HG02938 (cell line): ENCODE results near the gene ZRSR2.
A peak's percentile ranks its signal among the peaks of the same experiment; 100 is the strongest.
"Not testable (repeated sequence)": the region's sequence is repeated elsewhere in the genome, so short reads cannot be mapped to it uniquely, and the experiment has no call there.

Source experiments
- ATAC-seq: cut with Tn5 transposase; IDR thresholded peaks from one replicate; pipeline ENCODE4 v1.9.1; 2021; ENCODE audit warnings: mild to moderate bottlenecking, moderate library complexity; ENCODE audit not compliant: unreplicated experiment

Gene ZRSR2, protein sequence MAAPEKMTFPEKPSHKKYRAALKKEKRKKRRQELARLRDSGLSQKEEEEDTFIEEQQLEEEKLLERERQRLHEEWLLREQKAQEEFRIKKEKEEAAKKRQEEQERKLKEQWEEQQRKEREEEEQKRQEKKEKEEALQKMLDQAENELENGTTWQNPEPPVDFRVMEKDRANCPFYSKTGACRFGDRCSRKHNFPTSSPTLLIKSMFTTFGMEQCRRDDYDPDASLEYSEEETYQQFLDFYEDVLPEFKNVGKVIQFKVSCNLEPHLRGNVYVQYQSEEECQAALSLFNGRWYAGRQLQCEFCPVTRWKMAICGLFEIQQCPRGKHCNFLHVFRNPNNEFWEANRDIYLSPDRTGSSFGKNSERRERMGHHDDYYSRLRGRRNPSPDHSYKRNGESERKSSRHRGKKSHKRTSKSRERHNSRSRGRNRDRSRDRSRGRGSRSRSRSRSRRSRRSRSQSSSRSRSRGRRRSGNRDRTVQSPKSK

DNA sequence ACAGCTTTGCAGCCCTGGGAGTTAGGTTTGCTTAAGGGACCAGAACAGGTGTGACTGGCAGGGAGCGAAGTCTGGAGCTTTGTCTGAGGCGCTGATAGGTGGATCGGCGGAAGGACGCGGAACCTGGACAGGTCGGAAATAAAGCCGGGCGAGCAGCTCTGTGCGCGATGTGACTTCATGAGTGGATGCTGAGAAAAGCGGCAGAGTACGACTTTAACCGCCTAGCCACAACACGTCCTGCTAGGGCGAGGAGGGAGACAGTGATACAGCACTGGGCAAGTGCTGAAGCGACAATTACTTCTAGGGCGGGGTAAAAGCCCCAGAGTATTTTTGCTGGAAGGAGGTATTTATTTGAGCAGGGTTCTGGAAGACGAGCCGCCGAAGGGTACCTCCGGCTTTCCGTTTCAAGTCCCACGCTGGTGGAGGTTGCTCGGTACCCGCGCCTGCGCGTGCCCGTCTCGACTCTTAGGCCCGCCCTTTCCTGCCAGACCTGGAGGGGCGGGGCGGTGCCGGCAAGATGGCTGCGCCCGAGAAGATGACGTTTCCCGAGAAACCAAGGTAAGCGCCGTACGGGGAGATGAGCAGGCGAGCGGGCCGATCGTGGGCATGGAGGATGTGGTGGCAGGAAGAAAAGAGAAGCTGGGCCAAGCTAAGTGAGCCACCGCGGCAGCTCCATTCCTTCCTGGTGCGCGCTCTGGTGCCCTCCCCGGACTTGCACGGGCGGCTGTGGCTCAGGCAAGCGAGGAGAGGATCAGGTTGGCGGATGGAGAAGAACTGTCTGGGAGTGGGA, at the start of gene ZRSR2:
Gene ZRSR2, plus strand, starts transcription at position 506 of the 790 bp plus-strand sequence. Its CDS starts 12 bp downstream, at position 518.
- ATAC-seq, result peak; percentile 93

DNA sequence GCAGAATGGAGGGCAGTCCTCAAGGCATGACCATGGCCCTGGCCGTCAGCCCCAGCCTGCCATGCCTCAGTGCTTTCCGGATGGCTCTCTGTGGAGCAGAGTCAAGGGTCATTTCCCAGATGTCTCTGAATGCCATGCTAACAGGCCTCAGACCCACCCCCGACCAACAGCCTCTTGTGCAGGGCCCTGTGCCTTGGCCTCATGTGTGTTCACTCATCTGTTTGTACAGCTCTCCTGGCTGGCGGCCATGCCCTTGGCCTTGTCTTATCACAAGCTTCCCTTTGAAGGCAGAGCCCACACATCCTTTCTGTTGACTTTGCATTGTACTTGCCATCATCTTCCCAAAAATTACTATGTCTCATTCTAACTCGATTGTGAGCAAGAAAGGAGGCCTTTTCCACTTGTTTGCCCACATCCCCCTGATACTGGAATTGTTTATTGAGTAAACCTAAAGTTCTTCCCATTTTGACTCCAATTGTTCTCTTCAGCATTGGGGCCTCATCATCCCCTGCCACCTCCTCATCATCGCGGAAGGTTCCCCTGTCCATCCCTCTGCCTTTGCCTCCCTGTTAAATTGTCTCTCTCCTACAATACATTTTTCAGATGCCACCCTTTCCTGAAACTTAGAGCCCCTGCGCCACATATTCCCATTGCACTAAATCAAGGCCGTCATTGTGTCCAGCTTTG, 46.0 kb upstream of the ZRSR2 start:
- no peak for ATAC-seq

DNA sequence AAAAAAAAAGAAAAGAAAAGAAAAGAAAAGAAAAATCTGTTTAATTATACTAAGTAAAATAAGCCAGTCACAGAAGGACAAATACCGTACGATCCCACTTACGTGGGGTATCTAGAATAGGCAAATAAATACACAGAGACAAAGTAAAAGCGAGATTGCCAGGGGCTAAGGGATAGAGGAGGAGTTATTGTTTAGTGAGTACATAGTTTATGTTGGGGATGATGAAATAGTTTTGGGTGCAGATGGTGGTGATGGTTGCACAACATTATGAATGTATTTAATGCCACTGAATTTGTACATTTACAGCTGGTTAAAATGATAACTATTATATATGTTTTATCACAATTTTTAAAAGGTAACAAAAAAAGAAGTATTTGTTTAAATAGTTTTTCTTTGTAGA, 45.1 kb upstream of the ZRSR2 start:
- no peak for ATAC-seq

DNA sequence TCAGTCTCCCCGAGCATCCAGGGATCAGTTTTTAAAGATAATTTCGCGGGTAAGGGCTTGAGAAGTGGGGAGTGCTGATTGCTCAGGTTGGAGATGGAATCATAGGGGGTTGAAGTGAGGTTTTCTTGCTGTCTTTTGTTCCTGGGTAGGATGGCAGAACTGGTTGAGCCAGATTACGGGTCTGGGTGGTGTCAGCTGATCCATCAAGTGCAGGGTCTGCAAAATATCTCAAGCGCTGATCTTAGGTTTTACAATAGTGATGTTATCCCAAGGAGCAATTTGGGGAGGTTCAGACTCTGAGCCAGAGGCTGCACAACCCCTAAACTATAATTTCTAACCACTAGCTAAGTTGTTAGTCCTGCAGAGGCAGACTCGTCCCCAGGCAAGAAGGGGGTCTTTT, 43.6 kb upstream of the ZRSR2 start:
- ATAC-seq, result not testable (repeated sequence)

DNA sequence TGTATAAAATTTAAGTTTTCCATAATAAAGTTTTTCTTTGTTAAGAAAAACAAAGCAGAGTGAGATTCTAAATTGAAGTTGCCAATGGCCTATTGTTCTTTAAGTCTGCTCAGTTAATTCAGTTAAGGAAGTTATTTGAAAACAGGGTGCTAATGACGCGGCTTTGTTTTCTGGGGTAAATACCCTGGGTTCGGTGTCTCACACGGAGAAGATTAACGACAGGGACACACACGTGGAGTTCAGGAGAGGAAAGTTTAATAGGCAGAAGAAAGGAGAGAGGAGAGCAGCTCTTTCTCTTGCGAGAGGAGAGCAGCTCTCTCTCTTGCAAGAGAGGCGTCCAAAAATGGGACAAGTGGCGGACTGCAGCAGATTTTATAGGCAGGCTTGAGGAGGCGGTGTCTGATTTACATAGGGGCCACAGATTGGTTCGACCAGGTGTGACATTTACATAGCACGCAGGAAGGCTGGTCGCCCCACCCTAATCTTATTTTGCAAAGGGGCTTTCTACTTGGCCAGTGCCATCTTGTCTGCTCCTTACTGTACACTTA, 42.6 kb upstream of the ZRSR2 start:
- no peak for ATAC-seq

DNA sequence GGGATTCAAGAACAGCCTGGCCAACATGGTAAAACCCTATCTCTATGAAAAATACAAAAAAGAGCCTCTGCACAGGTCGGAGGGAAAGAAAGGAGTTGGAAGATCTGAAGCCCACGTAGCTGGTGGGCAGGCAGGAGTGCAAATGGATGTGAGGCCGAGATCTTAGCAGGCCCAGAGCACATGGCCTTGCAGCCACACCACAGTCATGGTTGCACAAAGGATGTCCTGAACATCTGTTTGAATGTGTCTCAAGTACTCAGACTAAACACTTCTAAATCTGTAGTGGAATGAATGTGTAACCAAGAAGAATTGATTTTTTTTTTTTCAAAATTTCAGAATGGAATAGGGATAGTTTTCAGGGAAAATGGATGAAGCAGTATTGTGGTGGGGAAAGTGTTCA, 41.4 kb upstream of the ZRSR2 start:
- no peak for ATAC-seq

DNA sequence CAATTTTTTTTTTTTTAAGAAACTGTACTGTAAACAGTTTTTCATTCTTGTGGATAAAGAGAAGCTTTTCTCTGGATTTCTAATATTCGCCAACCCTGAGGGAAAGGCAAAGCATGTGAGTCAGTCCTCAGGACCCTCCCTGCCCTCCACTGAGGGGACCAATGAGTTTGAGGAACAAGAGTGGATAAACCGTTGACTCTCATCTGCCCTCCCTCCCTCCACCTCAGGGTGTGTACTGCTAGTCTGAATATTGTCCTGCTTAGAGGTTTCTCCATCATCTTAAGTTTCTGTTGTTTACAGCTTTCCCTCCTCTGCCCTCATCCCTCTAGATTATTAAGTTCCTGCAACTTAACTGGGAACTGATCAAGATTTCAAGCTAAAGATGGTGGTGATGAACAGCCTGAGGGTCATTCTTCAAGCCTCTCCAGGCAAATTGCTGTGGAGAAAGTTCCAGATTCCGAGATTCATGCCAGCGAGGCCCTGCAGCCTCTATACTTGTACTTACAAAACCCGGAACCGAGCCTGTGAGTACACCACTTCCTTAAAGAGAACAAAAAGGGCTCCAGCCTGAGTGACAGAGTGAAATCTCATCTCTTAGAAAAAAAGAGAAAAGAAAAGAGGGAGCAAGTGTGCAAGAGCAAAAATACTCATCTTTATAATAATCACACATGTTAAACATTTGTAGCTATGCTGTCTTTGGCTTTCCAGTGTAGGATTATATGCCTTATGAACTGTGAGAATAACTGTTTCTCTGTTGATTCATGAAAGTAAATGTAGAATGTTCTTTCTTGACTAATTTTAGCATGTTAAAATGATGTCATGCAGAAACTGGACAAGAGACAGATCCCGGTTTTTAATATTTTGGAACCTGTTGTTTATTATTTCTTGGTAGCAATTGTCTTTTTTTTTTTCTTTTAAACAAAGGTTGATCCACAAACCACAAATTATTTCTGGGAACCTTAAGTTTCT, 40.4 kb upstream of the ZRSR2 start:
- ATAC-seq, result peak; percentile 88

DNA sequence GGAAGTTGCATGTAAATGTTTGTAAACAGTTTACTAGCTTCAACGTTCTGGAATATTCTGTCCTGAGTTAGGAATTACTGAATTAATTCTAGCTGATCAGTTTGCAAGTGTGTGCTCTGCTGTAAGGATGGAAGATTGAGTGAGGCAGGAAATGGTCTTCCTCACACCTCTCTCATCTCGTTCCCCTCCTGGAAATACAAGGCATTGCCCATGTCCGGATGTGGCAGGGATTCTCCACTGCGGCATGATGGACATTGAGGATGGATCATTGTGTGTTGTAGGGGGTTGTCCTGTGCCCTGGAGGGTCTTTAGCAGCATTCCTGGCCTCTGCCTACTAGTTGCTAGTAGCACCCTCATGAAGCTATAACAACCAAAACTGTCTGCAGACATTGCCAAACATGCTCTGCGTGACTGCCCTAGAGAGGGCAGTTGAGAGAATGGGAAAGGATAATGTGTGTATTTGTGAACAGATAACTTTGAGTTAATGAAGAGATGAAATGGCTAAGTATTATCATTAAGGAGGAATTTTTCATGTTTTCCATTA, 39.6 kb upstream of the ZRSR2 start:
- no peak for ATAC-seq

DNA sequence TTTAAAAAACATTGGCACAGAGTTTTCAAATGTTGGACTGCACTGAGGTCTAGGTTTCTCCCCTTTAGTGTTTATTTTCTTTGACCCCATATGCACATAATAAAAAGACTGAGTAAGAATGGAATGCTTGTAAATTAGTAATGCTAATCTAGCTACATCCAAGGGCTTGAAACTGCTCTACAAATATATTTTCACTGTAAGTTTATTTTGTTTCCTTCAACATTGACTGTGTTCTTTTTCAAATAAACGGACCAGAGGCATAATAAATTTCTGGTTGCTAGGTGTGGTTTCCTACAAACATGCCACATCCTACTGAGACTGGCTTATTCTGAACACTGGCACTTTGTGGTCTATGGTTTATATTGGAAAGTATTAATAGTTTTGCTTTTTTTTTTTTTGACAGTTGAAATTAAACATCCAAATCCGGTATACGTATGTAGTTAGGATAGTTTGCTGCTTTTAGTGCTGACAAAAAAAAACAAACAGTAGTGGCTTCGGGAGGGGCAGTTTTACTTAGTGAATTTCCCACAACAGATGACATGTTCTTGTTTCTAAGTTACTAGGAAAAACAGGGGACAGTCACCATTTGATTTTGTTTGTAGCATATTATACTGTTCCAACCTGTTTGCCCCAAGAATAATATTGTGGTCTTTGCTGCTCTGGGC, 39.0 kb upstream of the ZRSR2 start:
- ATAC-seq, result peak; percentile 53

DNA sequence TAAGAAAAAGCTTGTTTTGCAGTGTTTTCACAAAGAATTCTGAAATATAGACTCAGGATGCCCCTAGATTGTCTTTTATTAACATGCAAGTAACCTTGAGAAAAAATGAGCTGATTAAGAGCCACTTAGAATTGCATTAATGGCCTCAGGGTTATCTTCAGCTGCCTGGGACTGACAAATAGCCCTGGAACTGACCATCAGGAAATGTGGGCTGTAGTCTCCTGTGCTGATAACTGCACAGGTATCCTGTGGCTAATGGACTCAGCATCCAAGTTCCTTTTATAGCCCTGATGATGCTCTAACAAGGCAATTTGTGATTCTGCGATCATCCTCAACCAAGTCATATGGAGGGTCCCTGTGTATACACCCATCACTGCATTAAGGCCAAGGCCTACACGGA, 35.2 kb upstream of the ZRSR2 start:
- ATAC-seq, result no peak

DNA sequence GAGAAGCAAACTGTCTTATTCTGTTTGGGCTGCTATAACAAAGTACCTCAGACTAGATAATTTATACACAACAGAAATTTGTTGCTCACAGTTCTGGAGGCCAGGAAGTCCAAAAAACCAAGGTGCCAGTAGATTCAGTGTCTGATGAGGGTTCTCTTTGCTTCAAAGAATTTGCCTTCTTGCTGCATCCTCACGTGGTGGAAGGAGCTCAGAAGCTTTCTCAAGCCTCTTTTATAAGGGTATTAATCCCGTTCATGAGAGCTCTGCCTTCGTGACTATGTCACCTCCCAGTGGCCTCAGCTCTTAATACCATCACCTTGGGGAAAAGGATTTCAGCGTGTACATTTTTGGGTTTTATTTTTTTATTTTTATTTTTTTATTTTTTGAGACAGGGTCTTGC, 32.1 kb upstream of the ZRSR2 start:
- ATAC-seq, result no peak

DNA sequence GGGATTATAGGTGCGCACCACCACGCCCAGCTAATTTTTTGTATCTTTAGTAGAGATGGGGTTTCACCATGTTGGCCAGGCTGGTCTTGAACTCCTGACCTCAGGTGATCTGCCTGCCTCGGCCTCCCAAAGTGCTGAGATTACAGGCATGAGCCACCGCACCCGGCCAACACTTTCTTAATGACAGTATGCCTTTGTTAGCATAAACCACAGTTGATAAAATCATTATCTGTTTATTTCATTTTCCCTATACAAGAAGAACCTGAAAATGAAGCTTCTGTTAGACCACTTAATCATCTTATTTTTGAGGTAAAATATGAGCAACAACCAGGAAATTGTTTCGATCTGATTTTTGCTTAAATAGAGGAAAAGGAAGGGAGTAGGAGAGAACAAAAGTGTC, 30.4 kb upstream of the ZRSR2 start:
- not testable (repeated sequence) for ATAC-seq

DNA sequence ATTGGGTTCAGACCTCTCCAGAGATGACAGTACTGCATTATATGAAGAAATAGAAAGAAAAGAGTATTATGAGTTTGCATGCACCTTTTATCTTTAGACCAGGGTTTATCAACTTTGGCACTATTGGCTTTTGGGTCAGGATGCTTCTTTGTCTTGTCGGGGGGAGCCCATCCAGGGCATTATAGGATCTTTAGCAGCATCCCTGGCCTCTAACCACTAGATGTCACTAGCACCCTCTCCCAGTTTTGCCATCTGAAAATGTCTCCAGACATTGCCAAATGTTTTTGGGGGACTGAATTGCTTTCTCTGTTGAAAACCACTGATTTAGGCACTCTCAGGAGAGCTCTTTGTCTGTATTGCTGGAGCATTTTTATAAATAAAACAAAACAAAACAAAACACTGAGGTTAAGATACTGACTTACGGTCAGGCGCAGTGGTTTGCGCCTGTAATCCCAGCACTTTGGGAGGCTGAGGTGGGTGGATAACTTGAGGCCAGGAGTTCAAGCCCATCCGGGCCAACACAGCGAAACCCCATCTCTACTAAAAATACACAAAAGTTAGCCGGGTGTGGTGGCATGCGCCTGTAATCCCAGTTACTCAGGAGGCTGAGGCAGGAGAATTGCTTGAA, 28.6 kb upstream of the ZRSR2 start:
- no peak for ATAC-seq

DNA sequence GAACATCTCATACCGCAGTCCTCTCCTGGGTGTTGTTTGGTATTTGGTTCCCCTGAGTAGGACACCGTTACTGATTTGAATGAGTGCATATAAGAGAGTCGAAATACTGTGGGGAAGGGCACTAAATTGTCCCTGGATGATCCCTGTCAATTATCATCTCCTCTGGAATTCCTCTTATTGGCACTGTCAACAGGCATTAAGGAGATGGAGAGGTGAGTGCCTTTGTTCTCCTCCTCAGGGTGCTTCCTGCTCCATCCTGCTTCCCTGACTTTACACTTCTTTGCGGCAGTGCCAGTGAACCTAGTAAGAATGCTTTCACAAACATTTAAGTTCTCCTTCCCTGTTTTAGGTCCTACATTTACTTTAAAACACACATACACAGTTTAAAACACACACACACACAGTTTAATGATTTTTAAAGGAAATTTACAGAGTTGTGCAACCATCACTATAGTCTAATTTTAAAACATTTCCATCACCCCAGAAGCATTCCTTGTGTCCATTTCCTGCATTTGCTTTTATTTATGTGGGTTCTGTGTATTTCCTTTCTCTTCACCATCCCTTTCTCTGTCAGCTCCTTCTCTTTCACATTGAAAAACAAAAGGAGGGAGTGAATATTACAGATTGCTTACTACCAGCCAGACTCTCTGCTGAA, 20.9 kb upstream of the ZRSR2 start:
- no peak for ATAC-seq

DNA sequence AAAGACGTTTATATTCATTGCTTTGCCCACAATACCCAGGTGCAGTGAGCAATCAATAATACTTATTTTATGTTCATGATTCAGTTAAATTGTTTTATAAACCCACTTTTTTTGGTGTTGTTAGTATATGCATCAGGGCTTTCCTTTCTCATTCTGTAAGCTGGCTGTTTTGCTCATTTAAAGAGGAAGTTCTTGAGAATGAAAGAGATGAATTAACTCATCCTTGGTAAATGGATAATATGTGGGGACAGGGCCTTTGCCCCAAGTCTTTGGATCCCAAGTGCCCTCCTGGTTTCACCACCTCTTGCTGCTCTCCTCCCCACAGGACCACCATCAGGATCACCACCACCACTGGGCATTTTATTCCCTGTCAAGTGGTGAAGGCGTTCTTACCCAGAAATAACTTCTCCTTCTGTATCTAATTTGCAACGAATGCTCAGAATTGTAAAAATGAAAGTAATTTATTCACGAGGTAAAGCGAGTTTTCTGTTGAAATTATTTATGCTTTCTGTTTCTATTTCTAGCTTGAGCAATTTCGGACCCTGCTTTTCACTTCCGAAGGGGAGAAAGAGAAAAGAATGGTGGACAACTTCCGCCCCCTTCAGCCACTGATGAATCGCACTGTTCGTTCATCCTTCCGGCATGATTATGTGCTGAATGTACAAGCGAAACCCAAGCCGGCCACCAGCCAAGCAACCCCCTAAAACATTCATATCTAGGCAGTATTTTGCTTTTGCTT, 8.2 kb upstream of the ZRSR2 start:
- peak; percentile 86 for ATAC-seq

DNA sequence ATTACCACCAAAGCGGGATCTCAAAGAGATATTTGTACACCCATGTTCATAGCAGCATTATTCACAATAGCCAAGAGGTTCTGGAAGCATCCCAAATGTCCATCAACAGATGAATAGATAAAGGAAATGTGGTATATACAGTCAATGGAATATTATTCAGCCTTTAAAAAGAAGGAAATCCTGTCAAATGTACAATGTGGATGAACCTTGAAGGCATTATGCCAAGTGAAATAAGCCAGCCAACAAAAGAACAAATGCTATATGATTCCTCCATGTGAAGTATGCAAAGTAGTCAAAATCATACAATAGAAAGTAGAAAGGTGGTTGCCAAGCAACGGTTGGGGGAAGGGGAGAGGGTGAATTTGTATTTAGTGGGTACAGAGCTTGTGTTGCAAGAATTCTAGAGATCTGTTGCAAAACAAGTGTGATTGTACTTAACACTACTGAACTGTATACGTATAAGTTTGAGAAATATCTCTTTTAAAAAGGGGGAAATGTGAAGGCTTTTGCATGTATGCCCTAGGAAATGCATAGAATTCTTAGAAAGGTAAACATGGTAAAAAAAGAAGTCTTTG, 5.0 kb upstream of the ZRSR2 start:
- ATAC-seq, result no peak

DNA sequence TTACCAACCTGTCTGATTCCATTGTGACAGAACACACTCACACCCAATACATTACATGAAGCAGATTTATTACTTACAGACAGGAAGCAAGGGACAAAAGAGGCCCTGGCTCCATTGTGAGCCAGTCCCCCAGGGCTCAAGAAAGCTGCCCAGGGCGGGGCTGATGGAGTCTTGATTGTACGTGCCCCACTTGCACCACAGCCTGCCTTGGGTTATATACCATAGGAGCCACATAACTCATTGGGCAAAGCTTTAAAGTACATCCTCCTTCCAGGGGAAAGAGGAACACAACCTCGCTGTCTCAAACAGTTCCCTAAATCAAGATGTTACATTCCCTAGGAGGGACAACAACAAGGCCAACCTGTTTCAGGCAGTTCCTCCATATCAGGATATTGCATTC, 3.4 kb upstream of the ZRSR2 start:
- ATAC-seq, result no peak
